ENCODE measurements around the gene SFT2D1.
"Not testable (repeated sequence)": the region's sequence is repeated elsewhere in the genome, so short reads cannot be mapped to it uniquely, and the experiment has no call there.

The SFT2D1 gene

DNA sequence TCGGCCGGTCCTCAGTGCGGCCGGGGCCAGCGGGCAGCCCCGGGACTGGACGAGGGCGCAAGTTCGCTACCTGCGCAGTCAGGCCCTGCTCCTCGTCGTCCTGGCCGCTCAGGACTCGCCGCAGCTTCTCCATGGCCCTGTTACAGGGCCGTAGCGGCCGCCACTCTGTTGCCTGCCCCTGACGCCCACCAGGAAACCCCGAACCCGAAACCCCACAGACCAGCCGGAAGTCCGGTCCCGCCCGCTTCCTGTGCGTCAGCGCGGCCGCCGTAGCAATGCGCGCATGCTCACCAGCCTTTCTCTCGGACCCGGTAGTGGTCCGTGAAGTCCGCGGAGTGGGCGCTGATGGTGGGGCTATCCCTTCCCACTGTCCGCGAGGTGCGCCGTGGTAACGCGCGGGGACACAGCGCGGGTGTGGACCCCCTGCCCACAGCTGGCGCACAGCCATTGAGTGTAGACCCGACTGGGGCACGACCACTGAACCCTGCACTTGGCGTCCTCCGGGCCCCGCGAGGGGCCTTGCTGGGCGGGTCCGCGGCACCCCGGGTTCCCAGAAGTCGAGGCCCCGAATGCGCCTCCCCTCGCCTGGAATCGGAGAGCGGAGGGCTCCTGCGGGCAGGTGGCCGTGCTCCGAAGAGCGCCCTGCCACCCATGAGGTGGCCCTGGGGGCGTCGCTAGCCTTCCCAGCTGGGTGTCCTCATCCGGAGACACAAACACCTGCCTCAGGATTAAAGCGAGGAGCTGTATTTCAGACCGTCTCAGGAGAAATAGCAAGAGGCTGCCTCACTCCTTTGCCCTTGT, at the start of gene SFT2D1:
TSS of gene SFT2D1 (minus strand) at position 197 of the 801 bp plus-strand sequence. CDS start at position 133, 64 bp downstream.
- peak; percentile 39 for DNase-seq

DNA sequence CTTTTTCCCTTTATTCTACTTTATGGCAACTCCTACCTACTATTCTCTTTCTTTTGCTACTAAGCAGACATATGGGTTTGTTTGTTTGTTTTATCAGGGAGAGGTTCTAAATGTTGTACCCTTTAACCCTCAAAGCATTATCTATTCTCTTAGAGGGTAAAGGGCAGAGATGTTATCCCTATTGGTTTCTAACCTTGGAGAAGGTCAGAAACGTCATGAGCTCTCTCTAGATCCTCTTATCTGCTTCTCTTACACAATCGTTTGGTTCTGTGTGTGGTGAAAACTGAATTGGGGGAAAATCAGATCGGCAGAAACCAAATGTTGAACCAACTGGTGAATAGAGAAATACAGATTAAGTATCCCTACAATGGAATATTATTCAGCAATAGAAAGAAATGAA, 46.8 kb upstream of the SFT2D1 start:
- no peak for DNase-seq

DNA sequence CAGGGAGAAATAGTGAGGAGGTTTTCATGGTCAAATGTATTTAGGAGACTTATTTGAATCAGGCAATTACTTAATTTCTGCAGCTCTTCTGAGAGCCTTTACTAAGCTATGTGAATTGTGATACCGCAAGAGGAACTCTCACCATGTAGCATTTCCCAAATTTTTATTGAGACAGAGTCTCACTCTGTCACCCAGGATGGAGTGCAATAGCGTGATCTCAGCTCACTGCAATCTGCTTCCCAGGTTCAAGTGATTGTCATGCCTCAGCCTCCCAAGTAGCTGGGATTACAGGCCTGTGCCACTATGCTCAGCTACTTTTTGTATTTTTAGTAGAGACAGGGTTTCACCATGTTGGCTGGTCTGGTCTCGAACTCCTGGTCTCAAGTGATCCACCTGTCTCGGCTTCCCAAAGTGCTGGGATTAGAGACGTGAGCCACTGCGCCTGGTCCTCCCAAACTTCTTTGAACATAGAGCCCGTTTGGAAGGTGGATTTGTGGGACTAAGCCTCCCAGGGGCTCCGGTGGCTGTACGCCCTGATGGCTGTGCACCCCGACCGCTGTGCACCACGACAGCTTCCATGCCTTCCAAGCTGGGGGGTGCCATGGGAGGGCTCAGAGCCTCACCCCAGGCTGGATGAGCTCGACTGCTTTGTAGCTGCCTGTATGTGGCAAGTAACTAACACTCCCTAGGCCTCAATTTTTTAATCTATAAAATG, 46.1 kb upstream of the SFT2D1 start:
- no peak for DNase-seq

DNA sequence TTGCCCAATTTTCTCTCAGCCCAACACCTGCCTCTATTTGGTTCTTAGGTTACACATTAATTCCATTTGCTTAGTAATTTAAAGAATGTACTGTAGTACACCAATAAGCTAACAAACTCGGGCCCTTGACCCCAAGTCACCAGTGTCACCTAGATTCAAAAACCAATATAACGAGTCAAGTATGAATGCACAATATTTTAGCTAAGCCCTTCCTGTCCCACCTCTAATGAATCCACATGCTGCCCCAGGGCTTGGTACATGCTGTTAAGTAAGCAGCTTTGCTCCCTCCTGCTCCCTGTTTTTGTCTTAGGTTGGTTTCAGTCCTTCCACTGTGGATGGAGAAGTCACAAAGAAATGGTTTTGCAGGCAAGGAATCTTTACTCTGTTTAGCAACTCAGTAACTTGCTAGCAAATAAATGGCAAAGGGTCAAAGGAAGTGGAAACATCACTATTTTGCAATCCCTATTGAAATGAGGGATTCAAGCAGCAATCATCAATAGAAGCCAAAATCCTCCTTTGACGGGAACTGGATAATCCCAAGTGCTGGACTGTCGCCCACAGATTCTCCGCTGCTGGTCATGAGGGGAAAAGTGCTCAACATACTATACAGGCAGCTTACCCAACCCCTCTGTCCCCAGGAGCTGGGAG, 45.4 kb upstream of the SFT2D1 start:
- no peak for DNase-seq

DNA sequence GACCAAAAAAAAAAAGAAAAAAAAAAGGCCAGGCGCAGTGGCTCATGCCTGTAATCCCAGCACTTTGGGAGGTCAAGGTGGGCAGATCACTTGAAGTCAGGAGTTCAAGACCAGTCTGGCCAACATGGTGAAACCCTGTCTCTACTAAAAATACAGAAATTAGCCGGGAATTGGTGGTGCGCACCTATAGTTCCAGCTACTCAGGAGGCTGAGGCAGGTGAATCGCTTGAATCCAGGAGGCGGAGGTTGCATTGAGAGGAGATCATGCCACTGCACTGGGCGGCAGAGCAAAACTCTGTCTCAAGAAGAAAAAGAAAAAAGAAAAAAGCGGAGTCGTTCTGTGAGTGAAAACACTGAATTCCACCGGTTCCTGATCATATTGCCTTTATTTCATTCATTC, 44.8 kb upstream of the SFT2D1 start:
- not testable (repeated sequence) for DNase-seq

DNA sequence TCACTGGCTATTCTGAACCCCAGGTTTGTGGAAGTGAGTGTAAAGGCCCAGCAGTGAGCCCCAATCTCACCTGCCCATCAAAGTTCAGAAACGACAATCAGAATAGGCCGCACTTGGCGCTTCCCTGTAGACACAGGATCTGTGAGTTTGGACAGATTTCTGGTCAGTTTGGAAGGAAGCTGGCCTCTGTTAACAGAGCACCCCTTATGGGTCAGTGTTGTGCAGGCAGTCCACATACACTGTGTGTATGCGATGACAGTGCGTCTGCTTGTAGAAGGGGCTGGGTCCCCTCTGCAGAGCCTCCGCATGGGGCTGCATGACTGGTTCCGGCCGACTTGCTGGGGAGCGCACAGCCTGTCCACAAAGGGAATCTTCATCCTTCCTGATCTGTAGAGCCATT, 43.8 kb upstream of the SFT2D1 start:
- no peak for DNase-seq

DNA sequence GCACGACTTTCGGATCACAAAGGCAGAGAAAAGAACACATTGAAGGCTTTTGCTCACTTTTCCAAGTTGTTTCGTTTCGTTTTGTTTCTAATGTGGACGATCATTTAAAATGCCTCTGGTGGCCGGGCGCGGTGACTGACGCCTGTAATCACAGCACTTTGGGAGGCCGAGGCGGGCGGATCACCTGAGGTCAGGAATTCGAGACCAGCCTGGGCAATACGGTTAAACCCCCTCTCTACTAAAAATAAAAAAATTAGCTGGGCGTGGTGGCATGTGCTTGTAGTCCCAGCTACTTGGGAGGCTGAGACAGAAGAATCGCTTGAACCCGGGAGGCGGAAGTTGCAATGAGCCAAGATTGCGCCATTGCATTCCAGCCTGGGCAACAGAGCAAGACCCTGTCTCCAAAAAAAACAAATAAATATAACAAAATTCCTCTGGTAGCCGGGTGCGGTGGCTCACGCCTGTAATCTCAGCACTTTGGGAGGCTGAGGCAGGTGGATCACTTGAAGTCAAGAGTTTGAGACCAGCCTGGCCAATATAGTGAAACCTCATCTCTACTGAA, 41.5 kb upstream of the SFT2D1 start:
- not testable (repeated sequence) for DNase-seq

DNA sequence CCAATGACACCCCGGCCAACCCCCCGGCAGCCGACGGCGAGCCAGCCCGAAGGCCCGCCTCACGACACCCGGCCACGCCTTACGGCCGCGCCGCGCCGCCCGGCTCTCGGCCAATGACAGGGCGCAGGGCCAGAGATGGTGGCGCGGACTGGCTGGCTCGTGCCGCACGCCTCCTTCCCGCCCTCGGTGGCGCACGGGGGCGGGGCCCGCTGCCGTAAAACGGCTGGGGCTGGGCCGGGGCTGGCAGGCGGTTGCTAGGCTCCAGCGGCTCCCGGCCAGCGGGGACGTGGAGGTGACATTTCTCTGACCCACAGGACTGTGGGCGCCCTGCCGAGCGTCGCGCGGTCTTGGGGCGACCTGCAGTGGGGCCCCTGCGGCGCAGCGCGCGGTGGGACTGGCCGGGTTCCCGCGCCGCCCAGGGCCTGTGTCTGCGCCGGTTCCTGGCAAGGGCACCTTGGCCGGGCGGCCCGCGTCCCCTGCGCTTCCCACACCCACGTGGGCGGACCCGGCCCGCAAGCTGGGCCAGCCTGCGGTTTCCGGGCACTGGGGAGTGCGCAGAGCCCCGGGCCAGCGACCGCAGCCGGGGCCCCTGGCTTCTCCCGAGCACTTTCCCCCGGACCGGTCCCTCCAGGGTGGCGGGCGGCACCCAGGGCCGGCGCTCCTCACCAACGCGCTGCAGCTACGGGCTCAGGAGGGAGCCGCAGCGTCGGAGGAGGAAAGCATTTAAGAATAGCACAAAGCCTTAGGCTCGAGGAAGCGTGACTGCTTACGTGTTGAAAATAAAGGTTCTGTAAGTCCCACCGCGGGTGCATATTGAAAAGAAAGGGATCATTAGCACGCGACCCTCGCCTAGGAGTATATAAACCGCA, 40.8 kb upstream of the SFT2D1 start, which contains the start of gene MPC1:
TSS of gene MPC1 (minus strand) at position 8 of the 869 bp plus-strand sequence. CDS start 64 bp downstream, outside the sequence.
- peak; percentile 90 for DNase-seq

DNA sequence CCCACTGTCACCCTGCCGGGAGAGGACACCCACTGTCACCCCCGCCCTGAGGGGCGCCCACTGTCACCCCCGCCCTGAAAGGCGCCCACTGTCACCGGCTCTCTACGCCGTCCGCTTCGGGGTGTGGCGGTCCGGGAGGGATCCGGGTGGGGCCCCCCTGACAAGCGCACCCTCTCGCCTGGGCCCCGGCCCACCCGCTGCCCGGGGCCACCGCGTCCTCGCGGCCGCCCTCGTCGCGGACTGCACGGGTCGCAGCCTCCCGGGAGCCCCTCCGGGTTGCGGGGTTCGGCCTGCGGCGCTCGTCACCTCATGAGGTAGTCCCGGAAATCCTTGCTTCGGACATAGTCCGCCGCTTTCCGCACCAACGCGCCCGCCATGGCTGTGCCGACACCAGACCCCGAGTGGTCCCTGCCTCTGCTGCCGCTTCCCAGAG, 40.2 kb upstream of the SFT2D1 start:
- no peak for DNase-seq

DNA sequence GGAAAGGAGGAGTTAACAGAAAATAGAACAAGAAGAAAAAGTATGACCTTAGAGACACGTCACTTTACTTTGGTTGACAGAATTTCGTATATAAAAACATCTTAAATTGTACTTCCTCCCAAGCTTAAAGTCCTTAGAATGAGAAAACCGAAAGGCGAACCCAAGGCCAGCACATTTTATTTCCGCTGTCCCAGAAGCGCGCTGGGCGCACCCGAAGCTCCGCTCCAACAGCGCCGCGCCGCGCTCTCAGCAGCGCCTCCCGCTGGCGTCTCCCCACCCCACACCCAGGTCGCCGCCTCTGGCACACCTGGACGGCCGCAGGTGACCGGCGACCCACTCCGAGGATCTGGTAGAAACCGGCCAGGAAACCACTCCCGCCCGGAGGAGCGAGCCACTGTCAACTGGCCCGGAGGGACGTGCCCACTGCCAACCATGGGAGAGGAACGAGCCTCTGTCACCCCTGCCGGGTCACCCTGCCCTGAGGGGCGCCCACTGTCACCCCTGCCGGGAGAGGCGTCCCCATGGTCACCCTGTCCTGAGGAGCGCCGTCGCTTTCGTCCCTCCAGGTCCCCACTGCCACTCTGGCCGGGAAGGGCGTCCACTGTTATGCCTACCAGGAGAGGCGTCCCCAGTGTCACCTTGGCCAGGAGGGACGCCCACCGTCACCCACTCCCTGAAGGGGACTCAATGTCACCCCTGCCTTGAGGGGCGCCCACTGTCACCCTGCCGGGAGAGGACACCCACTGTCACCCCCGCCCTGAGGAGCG, 39.6 kb upstream of the SFT2D1 start:
- no peak for DNase-seq

DNA sequence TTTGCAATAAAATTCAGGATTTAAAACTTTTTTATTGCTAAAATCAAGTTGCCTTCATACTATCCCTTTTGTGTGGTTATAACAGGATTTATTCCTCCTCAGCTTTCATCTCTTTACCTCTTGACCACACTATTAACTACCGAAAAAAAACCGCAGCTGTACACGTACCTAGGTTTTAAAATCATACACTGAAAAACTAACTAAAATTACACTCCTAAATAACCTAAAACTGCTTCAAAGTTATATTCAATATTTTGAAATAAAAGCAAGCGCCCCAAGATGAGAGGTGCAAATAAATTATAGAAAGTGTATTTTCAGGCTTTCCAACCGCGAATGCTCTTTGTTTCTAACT, 39.0 kb upstream of the SFT2D1 start:
- no peak for DNase-seq

DNA sequence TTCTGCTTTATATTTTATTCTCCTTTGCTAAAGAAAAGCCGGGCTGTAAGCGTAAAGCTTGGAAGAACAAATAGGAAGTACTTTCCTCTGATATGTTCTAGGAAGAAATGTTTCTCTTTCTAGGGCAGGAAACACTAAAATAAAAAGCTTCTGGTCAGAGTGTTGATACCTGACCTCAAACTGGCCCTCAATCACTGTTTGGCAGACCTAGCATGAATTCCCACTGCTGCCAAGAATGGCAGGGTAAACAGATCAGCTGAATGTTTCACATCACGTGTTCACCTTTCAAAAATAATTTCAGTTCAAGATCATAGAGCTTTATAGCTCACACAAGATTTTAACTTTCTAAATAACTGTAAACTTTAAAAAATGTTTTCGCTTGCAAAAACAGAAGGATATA, 37.5 kb upstream of the SFT2D1 start:
- DNase-seq = no peak

DNA sequence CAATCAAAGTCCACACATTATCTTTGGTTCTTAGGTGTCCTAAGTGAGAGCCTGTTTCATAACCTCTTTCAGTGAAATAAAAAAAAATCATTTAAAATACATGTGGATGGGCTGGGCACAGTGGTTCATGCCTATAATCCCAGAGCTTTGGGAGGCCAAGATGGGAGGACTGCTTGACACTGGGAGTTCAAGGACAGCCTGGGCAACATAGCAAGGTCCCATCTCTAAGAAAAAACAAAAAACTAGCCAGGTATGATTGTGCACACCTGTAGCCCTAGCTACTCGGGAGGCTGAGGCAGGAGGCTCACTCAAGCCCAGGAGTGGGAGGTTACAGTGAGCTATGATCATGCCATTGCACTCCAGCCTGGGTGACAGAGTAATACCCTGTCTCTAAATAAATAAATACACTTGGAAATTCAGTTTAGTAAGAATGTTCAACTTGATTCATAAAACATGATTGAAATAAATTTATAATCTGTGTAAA, 36.8 kb upstream of the SFT2D1 start:
- no peak for DNase-seq

DNA sequence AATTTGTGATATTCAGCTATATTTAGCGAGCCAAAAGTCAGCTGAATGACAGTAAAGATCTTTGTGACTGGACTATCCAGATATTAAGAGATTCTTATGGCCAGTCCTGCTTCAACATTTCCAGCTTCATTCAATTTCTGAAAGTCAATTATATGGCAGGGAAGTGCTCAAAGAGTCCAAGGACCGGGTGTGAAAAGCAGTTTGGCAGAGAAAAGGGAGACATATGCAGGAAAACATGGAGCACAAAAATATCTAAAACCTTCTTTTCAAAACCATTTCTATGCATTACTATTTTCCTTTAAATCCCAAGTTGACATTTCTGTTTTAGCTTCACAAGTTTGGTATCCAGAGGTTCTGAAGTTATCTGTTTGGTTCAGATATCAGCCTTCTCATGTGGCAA, 35.4 kb upstream of the SFT2D1 start:
- no peak for DNase-seq

DNA sequence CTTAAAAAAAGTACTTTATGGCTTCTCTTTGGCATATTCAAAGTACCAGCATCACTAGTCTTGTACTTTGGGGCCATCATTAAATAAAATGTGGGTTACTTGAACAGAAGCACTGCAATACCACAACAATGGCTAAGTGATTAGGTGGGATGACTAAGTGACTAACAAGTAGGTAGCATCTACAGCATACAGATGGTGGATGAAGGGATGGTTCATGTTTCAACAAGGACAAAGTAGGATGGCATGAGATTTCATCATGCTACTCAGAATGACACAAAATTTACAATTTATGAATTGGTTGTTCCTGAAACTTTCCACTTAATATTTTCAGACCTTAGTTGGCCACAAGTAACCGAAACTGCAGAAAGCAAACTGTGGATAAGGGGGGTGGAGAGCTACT, 32.7 kb upstream of the SFT2D1 start:
- DNase-seq = no peak

DNA sequence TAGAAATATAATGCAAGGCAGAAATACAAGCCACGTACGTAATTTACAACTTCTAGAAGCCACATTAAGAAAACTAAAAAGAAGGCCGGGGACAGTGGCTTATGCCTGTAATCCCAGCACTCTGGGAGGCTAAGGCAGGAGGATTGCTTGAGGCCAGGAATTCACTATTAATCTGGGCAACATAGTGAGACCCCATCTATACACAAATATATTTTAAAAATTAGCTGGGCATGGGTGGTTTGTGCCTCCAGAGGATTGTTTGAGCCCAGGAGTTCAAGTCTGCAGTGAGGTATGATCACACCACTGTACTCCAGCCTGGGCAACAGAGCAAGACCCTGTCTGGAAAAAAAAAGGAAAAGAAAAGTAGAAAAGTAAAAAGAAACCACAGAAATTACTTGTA, 28.1 kb upstream of the SFT2D1 start:
- DNase-seq = no peak

DNA sequence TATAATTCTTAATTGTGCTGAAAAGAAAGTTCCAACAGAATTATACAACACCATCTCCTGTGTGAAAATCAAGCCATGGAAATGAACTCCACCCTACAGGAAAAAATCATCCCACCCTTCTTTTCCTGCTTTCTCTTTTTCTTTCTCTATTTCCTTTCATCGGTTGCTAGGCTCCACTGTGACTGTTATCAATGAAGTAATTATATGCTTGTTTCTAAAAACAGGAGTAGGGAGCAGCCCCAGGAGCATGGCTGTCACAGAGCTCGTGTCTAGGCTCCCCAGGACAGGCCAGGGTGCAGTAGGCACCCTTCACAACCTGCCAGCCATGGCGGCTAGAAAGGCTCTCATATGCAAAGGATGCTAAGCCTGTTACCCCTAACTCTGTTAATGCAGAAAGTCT, 27.4 kb upstream of the SFT2D1 start:
- no peak for DNase-seq

DNA sequence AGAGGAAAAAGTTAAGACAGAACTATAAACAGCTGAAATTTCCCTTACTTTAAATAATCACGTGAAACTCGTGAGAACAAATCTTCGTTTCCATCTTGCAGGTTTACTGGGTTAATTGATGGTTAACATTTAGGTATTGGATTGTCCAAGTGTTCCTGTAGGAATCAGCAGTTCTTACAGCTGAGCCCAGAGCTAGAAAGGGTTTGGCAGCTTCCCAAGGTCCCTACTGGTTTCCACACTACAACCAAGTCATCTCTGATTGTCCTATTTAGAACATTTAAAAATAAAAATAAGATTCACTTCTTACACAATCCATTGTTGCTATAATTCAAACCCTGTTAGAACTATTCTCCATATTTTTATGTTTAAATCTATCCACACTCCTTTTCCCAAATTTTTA, 24.6 kb upstream of the SFT2D1 start:
- no peak for DNase-seq

DNA sequence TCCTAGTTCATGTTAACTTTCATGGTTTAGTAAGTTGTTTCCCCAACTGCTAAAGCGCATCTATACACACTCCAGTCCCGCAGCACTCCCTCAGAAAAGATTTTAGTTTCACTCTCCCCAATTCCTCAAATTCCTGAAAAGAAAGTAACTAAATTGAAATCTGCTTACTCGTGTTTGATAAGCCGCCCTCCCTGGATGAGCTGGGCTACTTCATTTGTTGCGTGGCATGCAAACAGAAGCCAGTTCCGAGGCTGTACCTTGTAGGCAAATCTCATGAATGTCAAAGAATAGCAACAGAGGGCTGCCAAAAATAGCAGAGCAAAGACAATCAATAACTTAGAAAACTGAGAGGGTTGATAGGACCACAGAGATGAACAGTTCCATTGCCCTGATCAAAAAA, 23.5 kb upstream of the SFT2D1 start:
- DNase-seq = no peak

DNA sequence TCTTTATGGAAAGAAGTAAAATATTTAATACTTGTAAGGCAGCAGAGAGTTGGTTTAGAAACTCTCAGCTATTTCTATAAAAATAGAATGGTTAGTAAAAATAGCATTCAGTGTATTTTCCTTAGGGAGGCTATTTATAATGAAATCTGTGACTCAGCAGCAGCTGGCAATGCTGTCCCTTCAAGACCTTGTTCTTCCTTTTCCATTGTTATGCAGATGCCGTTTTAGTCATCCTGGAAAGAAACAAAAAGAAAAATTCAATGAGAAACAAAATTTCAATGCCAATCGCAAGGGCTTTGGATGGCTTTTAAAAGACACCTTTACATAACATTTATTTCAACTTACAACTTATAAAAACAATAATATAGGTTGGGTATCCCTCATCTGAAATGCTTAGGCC, 22.9 kb upstream of the SFT2D1 start:
- no peak for DNase-seq

DNA sequence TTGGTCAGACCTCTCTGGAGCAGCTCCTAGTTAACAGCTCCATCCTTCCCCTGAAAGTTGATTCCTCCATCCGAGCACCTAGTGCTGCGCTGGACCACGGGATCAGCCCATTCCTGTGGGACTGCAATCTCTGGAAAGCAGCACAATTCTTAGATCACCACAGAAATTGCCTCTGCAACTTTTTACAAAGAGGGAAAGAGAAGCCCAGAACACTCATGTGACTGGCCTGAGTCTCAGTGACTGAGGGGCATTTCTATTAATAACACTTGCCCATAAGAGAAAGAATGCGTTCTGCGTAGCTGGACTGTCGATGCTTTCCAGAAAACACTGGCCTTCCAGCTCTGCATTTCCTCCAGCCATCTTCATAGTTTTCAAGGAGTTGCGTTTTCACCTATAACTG, 22.1 kb upstream of the SFT2D1 start:
- DNase-seq = no peak

DNA sequence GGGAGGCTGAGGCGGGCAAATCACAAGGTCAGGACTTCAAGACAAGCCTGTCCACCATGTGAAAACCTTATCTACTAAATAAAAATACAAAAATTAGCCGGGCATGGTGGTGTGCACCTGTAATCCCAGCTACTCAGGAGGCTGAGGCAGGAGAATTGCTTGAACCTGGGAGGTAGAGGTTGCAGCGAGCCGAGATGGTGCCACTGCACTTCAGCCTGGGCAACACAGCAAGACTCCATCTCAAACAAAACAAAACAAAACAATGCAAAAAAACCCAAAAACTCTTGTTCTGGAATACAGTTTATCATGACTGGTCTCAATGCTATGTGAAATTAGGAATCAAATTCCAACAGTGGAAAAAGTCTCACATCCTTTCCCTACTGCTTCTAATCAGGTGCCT, 20.1 kb upstream of the SFT2D1 start:
- not testable (repeated sequence) for DNase-seq
